ENCODE results near the gene PRKAG3. TPM values are rescaled to one million over a fixed set of nuclear protein-coding genes. Genes with fewer than 3 reads are reported as not detected.
"Not testable (repeated sequence)": the region's sequence is repeated elsewhere in the genome, so short reads cannot be mapped to it uniquely, and the experiment has no call there.

The PRKAG3 gene
- total and polyA plus RNA-seq, 7 experiments from 2014 or later, result not detected

GRCh38 chr2:218777276-218777990 lies 54.2 kb downstream of the PRKAG3 start:
- peaks cover 7 to 28% (median 17%) of the 10 kb centered on the region in 11 donors for H3K9me3 Mint-ChIP-seq
- Histone ChIP-seq H3K36me3 (ENCODE audit: control insufficient read depth in 2 of 3, insufficient read depth in 3 of 3, low read length in 3 of 3) (no peaks in the 10 kb centered on the region), H3K27ac (ENCODE audit: low read depth, low read length) (no peak overlapping the region), H3K4me3 (ENCODE audit: low read length) (no peak overlapping the region), H3K4me1 (ENCODE audit: control insufficient read depth in 2 of 2, insufficient read depth in 2 of 2, low read length in 2 of 2) (peaks cover 0 to 3% of the 10 kb centered on the region in 2 donors), H3K27me3 (ENCODE audit: control insufficient read depth in 2 of 2, insufficient read depth in 2 of 2, low read length in 2 of 2) (peaks cover 0 to 3% of the 10 kb centered on the region in 2 donors), H3K9me3 (ENCODE audit: control insufficient read depth in 2 of 3, low read length in 3 of 3) (peaks cover 0 to 11% (median 0%) of the 10 kb centered on the region in 3 experiments)
- intact Hi-C loops (cut with micrococcal nuclease), result no loop called here
- peaks cover 29 to 43% (median 37%) of the 10 kb centered on the region in 5 donors for H3K27me3 Mint-ChIP-seq
- DNase-seq (no peak), ATAC-seq (no peak)
- H3K36me3 Mint-ChIP-seq, result peaks cover 11 to 47% (median 35%) of the 10 kb centered on the region in 5 donors
- peaks cover 0 to 11% (median 4%) of the 10 kb centered on the region in 7 donors for H3K4me1 Mint-ChIP-seq
- peak overlapping the region in 1 of 9 donors; percentile 42 for H3K27ac Mint-ChIP-seq
- ChIA-PET CTCF (interaction anchor here (0.6 kb wide), 1 partner anchor 52 kb away, joined by 4 read pairs; no protein-coding TSS in a partner anchor), POLR2A (no interaction called here)
- no peak overlapping the region for H3K4me3 Mint-ChIP-seq

- peaks cover 0 to 11% (median 0%) of the 10 kb centered on the region in 3 experiments for H3K9me3 ChIP-seq (ENCODE audit: control insufficient read depth in 2 of 3, low read length in 3 of 3)
- H3K36me3 Mint-ChIP-seq, result peaks cover 8 to 52% (median 43%) of the 10 kb centered on the region in 5 donors
- H3K27ac ChIP-seq (ENCODE audit: low read depth, low read length), result no peak overlapping the region
- ChIA-PET CTCF (interaction anchor here (0.6 kb wide), 1 partner anchor 51 kb away, joined by 4 read pairs; no protein-coding TSS in a partner anchor), POLR2A (no interaction called here)
- DNase-seq, result no peak
- peaks cover 0 to 9% (median 6%) of the 10 kb centered on the region in 7 donors for H3K4me1 Mint-ChIP-seq
- intact Hi-C loops (cut with micrococcal nuclease), result no loop called here
- no peak overlapping the region for H3K4me3 Mint-ChIP-seq
- peaks cover 24 to 38% (median 32%) of the 10 kb centered on the region in 5 donors for H3K27me3 Mint-ChIP-seq
- peaks cover 0 to 3% of the 10 kb centered on the region in 2 donors for H3K27me3 ChIP-seq (ENCODE audit: control insufficient read depth in 2 of 2, insufficient read depth in 2 of 2, low read length in 2 of 2)
- no peak overlapping the region for H3K27ac Mint-ChIP-seq
- peaks cover 0 to 3% of the 10 kb centered on the region in 2 donors for H3K4me1 ChIP-seq (ENCODE audit: control insufficient read depth in 2 of 2, insufficient read depth in 2 of 2, low read length in 2 of 2)
- no peaks in the 10 kb centered on the region for H3K36me3 ChIP-seq (ENCODE audit: control insufficient read depth in 2 of 3, insufficient read depth in 3 of 3, low read length in 3 of 3)
- H3K4me3 ChIP-seq (ENCODE audit: low read length), result no peak overlapping the region
- no peak for ATAC-seq
- H3K9me3 Mint-ChIP-seq, result peaks cover 7 to 28% (median 17%) of the 10 kb centered on the region in 11 donors
These were observed 55.1 kb downstream of the PRKAG3 start for GRCh38 chr2:218776488-218776887.

- peaks cover 0 to 11% (median 0%) of the 10 kb centered on the region in 3 experiments for H3K9me3 ChIP-seq (ENCODE audit: control insufficient read depth in 2 of 3, low read length in 3 of 3)
- Mint-ChIP-seq H3K36me3 (peaks cover 8 to 56% (median 40%) of the 10 kb centered on the region in 5 donors), H3K4me1 (peaks cover 0 to 4% (median 0%) of the 10 kb centered on the region in 7 donors), H3K27ac (no peak overlapping the region), H3K4me3 (no peak overlapping the region), H3K9me3 (peaks cover 8 to 26% (median 16%) of the 10 kb centered on the region in 11 donors), H3K27me3 (peaks cover 5 to 15% (median 9%) of the 10 kb centered on the region in 5 donors)
- POLR2A ChIA-PET, result no interaction called here
- intact Hi-C loops (cut with micrococcal nuclease), result no loop called here
- DNase-seq, result no peak
- H3K27me3 ChIP-seq (ENCODE audit: control insufficient read depth in 2 of 2, insufficient read depth in 2 of 2, low read length in 2 of 2), result no peaks in the 10 kb centered on the region
- no peak for ATAC-seq
- no peaks in the 10 kb centered on the region for H3K36me3 ChIP-seq (ENCODE audit: control insufficient read depth in 2 of 3, insufficient read depth in 3 of 3, low read length in 3 of 3)
- no peaks in the 10 kb centered on the region for H3K4me1 ChIP-seq (ENCODE audit: control insufficient read depth in 2 of 2, insufficient read depth in 2 of 2, low read length in 2 of 2)
- CTCF ChIA-PET, result no interaction called here
- no peak overlapping the region for H3K4me3 ChIP-seq (ENCODE audit: low read length)
- H3K27ac ChIP-seq (ENCODE audit: low read depth, low read length), result no peak overlapping the region
These were observed 57.7 kb downstream of the PRKAG3 start for GRCh38 chr2:218773881-218774280.

GRCh38 chr2:218772759-218773158 lies 58.8 kb downstream of the PRKAG3 start:
- H3K4me1 Mint-ChIP-seq; H3K27me3 Mint-ChIP-seq; H3K27ac Mint-ChIP-seq; H3K36me3 ChIP-seq (ENCODE audit: control insufficient read depth in 2 of 3, insufficient read depth in 3 of 3, low read length in 3 of 3); H3K4me1 ChIP-seq (ENCODE audit: control insufficient read depth in 2 of 2, insufficient read depth in 2 of 2, low read length in 2 of 2); CTCF ChIA-PET; intact Hi-C loops (cut with micrococcal nuclease); ATAC-seq; DNase-seq; H3K27me3 ChIP-seq (ENCODE audit: control insufficient read depth in 2 of 2, insufficient read depth in 2 of 2, low read length in 2 of 2); POLR2A ChIA-PET; H3K27ac ChIP-seq (ENCODE audit: low read depth, low read length); H3K4me3 Mint-ChIP-seq; H3K4me3 ChIP-seq (ENCODE audit: low read length): not testable (repeated sequence)
- Mint-ChIP-seq H3K9me3 (peaks cover 8 to 18% (median 13%) of the 10 kb centered on the region in 11 donors), H3K36me3 (peaks cover 8 to 59% (median 33%) of the 10 kb centered on the region in 5 donors)
- H3K9me3 ChIP-seq (ENCODE audit: control insufficient read depth in 2 of 3, low read length in 3 of 3), result peaks cover 0 to 11% (median 0%) of the 10 kb centered on the region in 3 experiments

Small RNA genes within 50 kb of the gene (microRNA-seq; reads per million reads assigned to microRNA genes)
- gene MIR9500 (ENCODE audit: borderline microRNAs expressed), result not detected

Other genes with a start within 250 kb of the PRKAG3 start
- 1 to 10 TPM in 2 of 5 experiments, under 1 TPM in 3; 0.45 to 1.7 (median 0.60) TPM for gene PLCD4, start 223.9 kb downstream of the PRKAG3 start, total RNA-seq
- under 1 TPM; 0.15 to 0.30 TPM for gene PLCD4, start 223.9 kb downstream of the PRKAG3 start, polyA plus RNA-seq
- gene ZNF142, start 172.2 kb downstream of the PRKAG3 start, total RNA-seq, result 10 to 100 TPM; 38.7 to 49.8 (median 40.8) TPM
- gene ZNF142, start 172.2 kb downstream of the PRKAG3 start, polyA plus RNA-seq, result 10 to 100 TPM in 1 of 2 donors, 1 to 10 TPM in 1; 6.0 to 14.3 TPM
- gene BCS1L, start 172.1 kb downstream of the PRKAG3 start, total RNA-seq, result 10 to 100 TPM; 21.4 to 62.0 (median 49.0) TPM
- gene BCS1L, start 172.1 kb downstream of the PRKAG3 start, polyA plus RNA-seq, result 10 to 100 TPM; 15.5 to 21.2 TPM
- 10 to 100 TPM; 12.6 to 33.4 (median 28.3) TPM for gene RNF25, start 159.8 kb downstream of the PRKAG3 start, total RNA-seq
- 10 to 100 TPM; 17.4 to 29.5 TPM for gene RNF25, start 159.8 kb downstream of the PRKAG3 start, polyA plus RNA-seq
- gene STK36, start 159.7 kb downstream of the PRKAG3 start, total RNA-seq, result 10 to 100 TPM; 18.9 to 28.1 (median 19.7) TPM
- 1 to 10 TPM; 2.6 to 3.6 TPM for gene STK36, start 159.7 kb downstream of the PRKAG3 start, polyA plus RNA-seq
- gene TTLL4, start 121.0 kb downstream of the PRKAG3 start, total RNA-seq, result 10 to 100 TPM; 18.7 to 35.8 (median 21.2) TPM
- 1 to 10 TPM; 3.6 to 9.8 TPM for gene TTLL4, start 121.0 kb downstream of the PRKAG3 start, polyA plus RNA-seq
- gene CYP27A1, start 49.7 kb downstream of the PRKAG3 start, total RNA-seq, result 10 to 100 TPM in 1 of 5 experiments, 1 to 10 TPM in 3, under 1 TPM in 1; 0.19 to 10.6 (median 3.9) TPM
- under 1 TPM in 1 of 2 donors, not detected in 1; 0.09 TPM for gene CYP27A1, start 49.7 kb downstream of the PRKAG3 start, polyA plus RNA-seq
- under 1 TPM in 1 of 5 experiments, not detected in 4; 0.22 TPM for gene WNT6, start 28.0 kb upstream of the PRKAG3 start, total RNA-seq
- gene WNT6, start 28.0 kb upstream of the PRKAG3 start, polyA plus RNA-seq, result under 1 TPM in 1 of 2 donors, not detected in 1; 0.11 TPM
- 1 to 10 TPM in 4 of 5 experiments, under 1 TPM in 1; 0.19 to 4.2 (median 3.0) TPM for gene WNT10A, start 49.0 kb upstream of the PRKAG3 start, total RNA-seq
- 1 to 10 TPM in 1 of 2 donors, under 1 TPM in 1; 0.61 to 1.2 TPM for gene WNT10A, start 49.0 kb upstream of the PRKAG3 start, polyA plus RNA-seq
- not detected for gene CDK5R2, start 127.9 kb upstream of the PRKAG3 start, total RNA-seq
- gene CDK5R2, start 127.9 kb upstream of the PRKAG3 start, polyA plus RNA-seq, result not detected
- gene FEV, start 153.4 kb upstream of the PRKAG3 start, total RNA-seq, result not detected
- not detected for gene FEV, start 153.4 kb upstream of the PRKAG3 start, polyA plus RNA-seq
- gene CRYBA2, start 161.6 kb upstream of the PRKAG3 start, total RNA-seq, result not detected
- gene CRYBA2, start 161.6 kb upstream of the PRKAG3 start, polyA plus RNA-seq, result not detected
- gene CFAP65, start 209.7 kb upstream of the PRKAG3 start, total RNA-seq, result not detected
- gene CFAP65, start 209.7 kb upstream of the PRKAG3 start, polyA plus RNA-seq, result not detected
- gene IHH, start 229.1 kb upstream of the PRKAG3 start, total RNA-seq, result under 1 TPM in 2 of 5 experiments, not detected in 3; 0.17 to 0.24 TPM
- gene IHH, start 229.1 kb upstream of the PRKAG3 start, polyA plus RNA-seq, result not detected

Data from naive thymus-derived CD4-positive, alpha-beta T cell (primary cell).